Stimulated activated CD4-positive, alpha-beta T cell treated with anti-CD3 and anti-CD28 coated beads, Interleukin-12 subunit alpha, Interleukin-12 subunit beta, amount 100 ng/mL, for 48 hours (primary cell): Measurements from ENCODE around the gene ARHGAP6.

Experiments used
- DNase-seq, 3 donors: peaks; one replicate each; pipeline ENCODE4 v3.0.0-alpha.2; 2020; ENCODE audit warnings: low read depth in 2 of 3, low spot score in 1 of 3

Gene ARHGAP6

DNA sequence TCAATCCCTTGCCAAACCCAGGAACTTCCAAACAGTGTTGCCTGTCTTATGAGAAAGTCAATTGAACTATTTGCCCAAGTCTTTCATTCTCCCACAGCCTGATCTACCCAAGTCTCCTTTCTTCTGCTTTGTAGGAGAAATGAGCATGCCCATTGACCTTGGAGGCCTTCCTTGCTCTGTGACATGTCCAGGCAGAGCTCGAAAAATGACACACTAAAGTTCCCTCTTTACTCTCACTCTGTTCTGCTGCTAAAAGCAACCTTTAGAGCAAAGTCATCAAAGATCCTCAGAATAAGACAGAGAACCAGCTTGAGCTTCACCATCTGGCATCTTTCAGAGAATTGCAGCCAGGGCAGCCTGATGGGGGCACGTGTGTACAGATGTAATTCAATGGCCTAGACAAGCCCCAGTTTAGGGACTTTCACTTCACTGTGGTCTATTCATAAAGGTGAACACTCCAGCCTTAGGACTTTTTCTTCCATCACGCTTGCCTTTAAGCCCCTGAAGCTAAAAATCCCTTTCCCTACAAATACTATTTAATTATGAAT, 236.1 kb downstream of the ARHGAP6 start:
- no peak for DNase-seq

DNA sequence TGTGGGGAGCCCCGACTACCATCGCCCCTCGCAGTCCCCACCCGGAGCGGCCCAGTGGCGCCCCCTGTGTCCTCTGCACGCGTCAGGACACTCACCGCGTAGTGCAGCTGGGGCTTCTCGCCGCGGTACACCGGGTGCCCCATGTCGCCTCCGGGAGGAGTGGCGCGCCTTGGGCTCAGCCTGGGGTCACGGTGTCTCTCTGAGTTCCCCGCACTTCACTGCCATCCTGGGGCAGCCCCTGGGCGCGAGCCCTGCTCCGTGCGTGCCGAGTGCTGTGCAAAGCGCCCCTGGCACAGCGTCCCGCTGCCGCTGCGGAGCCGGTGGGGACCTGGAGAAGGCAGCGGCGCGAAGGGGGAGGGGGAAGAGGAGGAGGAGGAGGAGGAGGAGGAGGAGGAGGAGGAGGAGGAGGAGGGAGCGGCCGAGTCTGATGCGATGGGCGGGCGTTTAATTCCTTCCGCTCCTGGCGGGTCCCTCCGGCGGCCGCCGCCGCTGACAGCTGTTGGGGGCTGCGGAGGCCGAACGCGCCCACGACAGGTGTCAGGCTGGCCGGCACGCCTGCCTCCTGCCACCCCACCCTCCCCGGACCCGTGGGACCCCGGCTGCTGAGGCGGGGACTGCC, 238.2 kb downstream of the ARHGAP6 start:
- no peak for DNase-seq

DNA sequence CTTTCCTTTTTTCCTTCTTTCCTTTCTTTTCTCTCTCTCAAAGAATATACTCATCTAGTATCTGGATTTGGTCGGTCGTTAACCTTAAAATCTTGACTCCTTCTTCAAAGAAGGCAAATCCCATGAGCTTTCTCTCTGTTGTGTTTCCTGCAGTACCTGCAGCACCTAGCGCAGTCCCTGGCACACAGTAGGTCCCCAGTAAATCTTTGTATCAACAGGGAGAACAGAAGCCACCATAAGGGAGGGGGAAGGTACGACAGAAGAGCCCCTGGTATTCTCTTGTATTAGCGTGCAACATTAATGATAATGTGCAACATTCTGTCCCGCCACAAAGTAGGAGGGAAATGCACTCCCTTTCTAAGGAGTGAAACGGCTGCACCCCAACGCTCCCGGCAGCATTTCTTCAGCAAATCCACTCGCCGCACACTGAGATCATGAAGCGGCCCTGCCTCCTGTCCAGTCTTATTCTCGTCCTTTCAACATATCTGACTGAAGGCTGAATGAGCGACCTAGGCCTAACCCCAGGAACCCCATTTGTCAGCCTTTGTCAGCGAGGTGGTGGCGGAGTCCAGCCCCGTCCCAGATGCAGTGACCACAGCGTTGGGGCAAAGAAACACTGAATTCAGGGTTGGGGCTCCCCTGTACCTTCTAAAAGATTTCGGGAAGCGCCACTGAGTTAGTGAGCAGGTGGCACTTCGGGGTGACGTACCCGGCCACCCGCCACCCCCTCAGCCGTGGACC, 238.8 kb downstream of the ARHGAP6 start:
- no peak for DNase-seq

DNA sequence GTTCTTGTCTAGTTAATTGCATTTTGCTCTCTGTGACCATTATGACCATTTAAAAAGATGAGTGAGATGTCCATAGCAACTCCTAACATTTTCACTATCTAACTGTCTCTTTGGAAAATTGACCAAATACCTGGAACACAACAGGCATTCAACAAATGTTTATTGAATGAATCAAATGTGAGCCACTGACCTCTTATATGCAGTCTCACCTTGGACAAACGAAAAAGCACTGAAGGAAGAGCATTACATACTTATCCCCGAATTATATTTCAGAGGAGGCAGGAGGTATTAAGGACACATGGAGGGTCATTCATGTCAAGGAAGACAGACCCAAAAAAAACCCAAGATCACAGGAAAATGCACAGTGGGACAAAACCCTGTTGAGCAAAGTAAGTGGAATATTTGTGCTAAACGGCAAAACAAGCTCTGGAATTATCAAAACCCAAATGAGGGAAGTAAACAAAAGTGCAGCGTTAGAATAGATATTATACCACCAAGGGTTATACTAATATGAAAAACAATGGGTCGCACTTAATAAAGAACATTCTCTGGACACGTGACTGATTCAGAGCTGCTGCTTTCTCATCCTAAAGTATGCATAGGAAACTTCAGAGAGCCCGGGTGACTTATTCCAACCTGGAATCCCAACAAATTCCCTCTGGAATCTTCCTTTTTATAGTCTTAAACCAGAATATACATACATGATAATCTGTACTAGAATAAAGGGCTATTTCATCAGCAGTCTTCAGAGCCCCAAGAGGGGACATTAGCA, 240.6 kb downstream of the ARHGAP6 start:
- no peak for DNase-seq

DNA sequence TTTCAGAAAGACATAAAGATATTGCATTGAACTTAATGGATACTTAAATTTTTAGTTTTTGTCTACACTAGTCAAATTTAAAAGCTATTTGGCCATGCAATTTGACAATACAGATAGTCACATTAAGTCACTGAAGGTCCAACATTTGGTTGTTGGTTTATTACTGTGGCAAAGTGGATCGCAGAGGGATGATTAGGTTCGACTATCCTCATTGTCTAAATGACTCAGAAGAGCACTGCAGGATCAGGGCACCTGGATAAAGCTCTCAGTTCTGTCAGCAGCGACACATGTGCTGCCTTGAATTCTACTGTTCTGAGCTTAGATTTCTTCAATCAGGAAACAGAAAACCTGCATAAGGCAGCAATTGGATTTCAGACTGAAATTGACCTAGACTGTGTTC, 241.8 kb downstream of the ARHGAP6 start:
- no peak for DNase-seq

DNA sequence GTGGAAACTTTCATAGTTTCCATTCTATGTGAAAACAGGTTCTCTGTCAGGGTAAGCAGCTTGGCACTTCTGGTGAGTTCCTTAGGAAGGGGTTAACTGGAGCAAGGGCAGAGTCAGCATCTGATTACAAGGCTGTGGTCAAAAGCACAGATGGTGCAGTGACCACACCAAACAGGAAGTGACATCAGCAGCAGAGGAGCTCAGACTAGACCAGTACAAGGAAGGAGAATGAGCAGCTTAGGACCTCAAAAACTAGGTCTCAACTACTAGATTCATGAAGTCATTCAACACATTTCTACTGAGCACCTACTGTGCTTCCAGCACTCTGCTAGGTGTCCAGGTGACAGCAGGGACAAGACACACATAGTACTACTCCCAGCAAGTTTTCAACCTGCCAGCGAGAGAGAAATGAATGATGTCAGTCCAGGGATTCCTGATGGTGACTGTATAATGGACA, 242.3 kb downstream of the ARHGAP6 start:
- DNase-seq, result no peak

DNA sequence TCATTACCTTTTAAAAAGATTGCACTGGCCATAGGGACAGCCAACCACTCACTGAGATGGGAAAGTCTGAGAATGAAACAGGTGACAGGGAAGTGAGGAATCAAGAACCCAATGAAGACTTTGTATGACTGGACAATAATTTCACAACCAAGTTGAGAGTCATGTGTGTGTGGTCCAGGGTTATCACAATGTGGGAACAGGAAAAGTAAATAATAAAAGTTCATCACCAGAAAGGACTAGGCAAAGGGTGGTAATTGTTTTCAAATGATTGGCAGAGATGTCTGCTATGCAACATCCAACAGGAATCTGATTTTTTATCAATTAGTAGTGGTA, 243.2 kb downstream of the ARHGAP6 start:
- DNase-seq, result no peak

DNA sequence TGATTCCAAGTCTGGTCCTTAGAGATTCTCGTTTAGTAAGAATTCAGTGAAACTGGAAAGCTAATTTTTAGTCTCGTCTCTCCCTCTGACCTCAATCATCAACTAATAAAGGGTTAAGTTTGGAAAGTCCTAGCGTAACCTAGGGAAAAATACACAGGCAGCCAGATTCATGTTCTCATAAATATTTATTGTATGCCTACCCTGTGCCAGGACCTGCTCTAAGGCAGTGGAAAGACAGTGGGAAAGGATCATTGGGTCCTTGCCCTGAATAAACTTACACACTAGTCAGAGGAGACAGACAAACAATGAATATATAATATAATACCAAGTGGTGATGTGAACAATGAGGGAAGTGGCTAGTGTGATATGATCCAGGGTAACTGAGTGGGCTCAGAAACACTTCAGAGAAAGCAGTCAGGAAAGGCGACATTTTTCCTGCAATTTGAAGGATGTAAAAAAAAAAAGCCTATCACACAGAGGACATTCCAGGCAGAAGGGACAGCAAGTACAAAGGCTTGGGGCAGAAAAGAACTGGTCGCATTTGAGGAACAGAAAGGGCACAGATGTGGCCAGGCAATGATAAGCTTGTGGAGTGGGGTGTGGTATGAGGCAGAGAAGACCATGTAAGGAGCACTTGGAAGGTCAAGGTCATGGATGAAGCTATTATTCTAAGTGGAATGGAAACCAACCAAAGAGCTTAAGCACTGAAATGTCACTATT, 243.8 kb downstream of the ARHGAP6 start:
- no peak for DNase-seq

DNA sequence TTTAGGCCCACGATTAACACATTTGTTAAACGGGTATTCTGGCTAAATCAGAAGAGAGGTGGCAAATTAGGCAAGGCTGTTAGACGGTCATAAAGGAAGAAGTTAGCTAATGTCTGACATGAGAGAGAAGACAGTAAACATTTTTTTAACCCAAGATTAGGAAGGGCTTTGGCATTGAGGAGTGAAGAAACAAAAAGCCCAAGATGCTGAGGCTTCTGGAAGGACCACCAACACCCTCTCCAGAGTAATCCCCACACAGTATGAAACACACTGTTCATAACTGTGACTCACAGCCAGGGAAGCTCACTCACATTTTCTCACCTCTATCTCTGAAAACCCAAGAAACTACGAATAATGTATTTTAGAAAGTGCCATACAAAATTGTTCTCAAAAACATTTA, 244.9 kb downstream of the ARHGAP6 start:
- DNase-seq, result no peak

DNA sequence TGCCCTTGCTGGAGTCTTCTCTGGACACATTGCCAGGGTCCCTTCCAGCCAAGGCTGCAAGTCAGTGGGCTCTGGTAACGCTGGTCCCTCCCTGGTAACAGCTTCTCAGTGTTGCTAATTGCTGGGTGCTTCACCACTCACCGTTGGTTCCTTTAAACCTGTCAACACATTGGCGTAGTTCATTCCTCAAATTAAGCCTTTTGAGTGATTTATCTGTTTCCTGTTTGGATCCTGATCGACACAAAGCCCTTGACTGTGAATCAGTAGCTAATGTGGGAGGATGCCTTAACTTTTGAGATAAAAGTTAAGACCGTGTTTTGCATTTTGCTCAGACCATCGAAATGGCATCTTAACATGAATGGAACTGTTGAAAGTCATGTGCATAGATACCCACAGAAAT, 246.6 kb downstream of the ARHGAP6 start:
- DNase-seq, result no peak

DNA sequence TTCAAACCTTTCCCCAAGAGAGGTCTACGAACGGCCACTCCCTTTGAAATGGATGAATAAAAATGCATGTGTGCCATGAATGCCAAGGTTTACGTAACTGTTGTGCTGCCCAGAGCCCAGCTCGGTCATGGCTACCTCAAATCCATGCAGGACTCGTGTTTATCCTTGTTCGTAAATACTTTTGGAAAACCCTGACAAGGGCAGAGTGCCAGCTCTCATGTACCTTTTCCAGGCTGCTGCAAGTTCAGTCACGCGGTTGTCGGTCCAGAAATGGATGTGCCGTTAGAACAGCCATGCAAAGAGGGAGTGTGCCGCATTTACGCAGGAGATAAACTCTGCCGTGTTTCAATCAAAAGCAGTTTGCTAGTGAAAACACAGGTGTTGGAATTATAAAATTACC, 249.1 kb downstream of the ARHGAP6 start:
- DNase-seq, result no peak

DNA sequence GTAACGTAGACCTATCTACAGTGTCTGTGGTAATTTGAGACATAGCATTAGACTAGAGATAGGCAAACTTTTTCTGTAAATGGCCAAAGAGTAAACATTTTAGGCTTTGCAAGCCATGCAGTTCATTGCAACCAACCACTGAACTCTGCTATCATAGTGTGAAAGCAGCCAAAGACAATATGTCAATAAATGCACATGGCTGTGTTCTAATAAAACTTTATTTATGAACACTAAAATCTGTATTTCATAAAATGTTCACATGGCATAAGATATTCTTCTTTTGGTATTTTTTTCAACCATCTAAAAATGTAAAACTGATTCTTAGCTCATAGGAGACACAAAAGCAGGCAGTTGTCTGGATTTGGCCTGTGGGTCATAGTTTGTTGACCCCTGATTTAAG, 251.6 kb downstream of the ARHGAP6 start:
- no peak for DNase-seq

DNA sequence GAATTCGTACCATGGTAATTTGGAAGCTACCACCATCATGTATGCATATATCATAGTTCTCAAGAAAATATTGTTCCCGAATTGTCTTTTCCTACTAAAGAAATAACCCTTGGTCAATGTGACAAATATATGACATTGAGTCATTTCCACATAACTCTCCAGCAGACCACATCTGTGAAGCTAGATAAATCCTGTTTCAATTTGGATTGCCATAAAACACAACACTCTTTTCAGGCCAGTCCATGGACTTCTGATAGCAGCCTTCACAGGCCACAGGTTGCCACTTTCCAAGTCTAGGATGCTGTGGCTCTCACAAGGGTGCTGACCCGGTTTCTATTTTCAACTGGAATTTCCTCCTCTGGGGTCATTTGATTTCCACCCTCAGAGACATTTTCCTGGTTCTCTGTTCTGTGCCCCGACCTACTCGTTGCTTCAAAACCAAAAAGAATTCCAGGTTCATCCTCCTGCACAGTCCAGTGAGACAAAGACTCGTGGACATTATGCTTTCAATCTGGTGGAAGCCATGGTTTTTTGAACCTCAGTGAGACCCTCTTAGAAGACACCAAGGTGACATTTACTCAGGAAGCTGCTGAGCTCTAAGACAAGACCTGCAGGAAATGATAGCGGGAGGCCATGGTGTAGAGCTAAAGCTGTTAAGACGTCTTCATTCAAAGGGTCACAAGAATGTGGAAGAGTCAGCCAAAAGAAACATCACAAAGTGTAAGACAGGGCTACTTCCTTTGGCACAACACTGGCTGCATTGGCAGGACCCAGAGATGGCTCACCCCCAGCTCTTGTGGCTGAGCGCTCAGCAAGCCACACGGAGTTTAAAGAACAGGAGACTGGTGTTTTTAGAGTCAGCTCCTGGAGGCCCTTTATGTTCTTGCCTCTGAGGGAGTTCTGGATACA, 252.8 kb downstream of the ARHGAP6 start:
- no peak for DNase-seq

DNA sequence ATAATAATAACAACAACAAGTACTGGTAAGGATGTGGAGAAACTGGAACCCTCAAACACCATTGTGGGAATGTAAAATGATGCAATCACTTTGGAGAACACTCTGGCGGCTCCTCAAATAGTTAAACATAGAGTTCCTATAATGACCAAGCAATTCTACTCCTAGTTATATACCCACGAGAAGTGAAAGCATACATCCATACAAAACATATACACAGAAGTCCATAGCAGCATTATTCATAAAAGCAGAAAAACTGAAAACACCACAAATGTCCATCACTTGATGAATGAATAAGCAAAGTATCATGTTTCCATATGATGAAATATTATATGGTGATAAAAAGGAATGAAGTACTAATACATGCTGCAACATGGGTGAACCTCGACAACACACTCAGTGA, 255.8 kb downstream of the ARHGAP6 start:
- no peak for DNase-seq

DNA sequence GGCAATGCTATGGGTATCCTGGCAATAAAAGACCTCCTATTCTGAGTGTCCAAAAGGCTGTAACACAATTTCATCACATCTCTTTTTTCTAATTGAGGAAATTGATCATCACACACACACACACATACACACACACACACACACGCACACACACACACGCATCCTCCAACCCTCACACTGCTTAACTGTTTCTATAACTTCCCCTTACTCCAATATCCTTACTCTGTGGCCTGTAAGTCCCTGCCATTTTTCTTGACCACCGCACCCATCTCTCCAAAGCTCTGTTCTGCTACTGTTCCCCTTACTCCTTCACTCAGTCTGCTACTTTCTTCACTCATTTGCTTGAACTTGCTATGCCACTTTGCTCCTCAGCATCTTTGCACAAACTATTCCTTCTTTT, 256.9 kb downstream of the ARHGAP6 start:
- no peak for DNase-seq

DNA sequence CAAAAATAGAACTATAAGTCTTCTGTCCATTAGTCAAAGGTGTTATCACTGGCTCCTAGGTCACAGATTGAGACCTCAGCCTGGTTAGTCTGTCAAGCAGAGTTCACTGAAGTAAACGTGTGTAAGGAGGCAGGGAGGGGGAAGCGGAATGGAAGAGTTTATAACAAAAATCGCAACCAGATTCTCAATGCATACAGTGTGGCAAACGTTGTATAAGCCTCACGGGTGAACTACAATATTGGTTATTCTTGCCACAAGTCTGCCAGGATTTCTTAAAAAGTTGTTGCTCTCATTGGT, 257.7 kb downstream of the ARHGAP6 start:
- DNase-seq, result no peak

DNA sequence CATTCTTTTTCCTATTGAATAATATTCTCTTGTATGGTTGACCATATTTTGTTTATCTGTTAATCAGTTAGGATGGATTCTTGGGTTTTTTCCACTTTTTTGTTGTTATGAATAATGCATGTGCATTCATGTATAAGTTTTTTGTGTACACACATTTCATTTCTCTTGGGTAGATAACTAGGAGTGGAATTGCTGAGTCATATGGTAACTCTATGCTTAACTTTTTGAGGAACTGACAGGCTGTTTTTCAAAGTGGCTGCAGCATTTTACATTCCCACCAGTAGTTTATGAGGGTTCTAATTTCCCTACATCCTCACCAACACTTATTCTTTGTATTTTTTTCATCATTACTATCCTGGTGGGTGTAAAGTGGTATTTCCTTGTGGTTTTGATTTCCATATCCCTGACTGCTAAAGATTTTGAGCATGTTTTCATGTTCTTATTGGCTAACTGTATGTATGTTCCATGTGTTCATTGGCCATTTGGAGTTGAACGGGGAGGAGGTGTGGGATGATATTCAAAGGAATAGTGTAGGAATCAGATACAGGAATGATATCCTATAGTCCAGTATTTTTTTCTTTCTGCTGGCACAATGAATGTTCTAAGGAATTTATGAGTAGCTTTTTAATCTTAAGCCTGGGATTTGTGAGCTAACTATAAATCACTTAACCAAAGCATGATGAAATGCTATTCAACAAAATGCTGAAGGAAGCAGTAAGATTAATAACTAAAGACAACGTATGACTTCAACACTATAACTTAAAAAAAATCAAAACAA, 258.2 kb downstream of the ARHGAP6 start:
- DNase-seq, result no peak

DNA sequence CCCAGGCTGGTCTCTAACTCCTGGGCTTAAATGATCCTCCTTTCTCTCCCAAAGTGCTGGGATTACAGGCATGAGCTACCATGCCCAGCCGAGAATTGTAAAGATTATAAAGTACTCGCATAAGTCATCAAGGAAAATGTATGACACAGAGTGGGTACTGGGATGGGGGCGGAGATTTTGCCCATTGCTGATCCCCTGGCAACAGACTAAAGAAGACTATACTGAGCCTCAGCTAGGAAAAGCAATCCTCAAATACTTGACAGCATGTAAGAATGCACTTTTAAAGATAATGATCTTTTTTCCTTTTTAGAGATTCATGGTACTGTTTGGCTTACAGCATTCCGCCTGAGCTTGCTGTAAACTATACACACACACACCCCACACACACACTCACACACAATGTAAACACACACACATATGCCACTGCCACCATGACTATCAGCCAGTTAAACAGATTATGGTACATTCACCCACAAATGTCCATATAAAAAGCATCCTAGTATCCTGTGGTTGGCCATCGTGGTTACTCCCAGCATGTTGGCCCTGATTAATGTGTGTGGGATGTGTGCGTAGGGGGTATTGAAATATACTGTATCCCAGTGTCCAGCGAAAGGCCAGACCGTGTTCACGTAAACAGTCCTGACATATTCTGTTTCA, 259.5 kb downstream of the ARHGAP6 start:
- no peak for DNase-seq

DNA sequence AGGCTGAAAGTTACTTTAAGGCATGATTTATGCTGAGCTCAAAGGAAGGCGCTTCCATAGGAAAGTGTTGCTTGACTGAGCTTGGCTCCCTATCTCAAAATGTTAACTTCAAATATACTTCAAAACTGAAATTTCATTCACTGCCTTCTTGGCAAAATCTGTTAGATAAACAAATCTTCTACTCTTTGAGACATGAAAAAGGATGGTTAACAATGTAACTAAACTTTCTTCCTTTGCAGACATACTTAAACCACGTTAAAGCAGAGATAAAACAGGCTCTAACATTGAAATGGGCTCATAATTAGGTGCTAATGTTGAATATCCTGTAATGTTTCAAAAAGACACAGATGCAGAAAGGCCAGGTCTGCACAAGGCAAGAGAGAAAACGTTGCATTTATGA, 262.1 kb downstream of the ARHGAP6 start:
- DNase-seq, result no peak
